G401.6 (cell line): Measurements from ENCODE around the gene TNFRSF14.

ENCODE experiments used
- FAIRE-seq: peaks from 2 replicates; lab custom pipeline; 2012; peaks lifted over from hg19 to GRCh38; lab: Jason Lieb, UNC

TNFRSF14 gene

DNA sequence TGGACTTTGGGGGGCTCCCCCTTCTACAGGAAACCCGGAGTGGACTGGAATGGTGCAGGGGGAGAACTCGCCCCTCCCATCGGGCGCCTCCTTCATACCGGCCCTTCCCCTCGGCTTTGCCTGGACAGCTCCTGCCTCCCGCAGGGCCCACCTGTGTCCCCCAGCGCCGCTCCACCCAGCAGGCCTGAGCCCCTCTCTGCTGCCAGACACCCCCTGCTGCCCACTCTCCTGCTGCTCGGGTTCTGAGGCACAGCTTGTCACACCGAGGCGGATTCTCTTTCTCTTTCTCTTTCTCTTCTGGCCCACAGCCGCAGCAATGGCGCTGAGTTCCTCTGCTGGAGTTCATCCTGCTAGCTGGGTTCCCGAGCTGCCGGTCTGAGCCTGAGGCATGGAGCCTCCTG is at the start of gene TNFRSF14:
TSS of gene TNFRSF14 (plus strand) at position 95 of the 401 bp plus-strand sequence. CDS start at position 389, 294 bp downstream.
- FAIRE-seq: no peak

DNA sequence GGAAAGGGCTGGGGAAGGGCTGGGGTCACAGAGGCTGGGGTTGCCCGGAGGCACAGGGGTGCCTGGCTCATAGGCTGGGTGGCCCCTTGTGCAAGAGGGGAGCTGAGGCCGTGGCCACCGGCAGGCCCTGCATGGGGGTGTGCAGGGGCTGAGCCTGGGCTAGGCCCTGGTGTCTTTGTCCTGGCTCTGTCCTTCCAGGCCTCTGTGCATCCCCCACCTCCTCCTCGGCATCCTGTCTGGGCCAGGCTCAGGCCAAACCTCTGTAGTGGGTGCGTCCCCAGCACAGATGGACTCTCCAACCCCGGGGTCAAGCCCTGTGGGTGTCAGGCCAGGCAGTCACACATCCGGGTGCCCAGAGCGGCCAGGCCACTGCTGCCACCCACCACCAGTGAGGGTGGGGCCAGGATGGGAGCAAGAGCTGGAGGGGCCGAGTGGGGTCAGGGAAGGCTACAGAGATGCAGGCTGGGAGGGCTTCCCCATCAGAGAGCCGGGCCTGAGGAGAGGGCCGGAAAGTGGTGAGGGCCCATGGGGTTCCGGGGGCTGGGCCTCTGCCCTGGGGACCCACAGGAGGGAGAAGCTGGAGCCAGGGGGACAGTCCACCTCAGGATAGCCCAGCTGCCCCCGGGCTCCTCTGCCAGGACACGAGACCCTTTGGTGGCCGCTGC is 49.1 kb upstream of the TNFRSF14 start:
- FAIRE-seq: no peak

DNA sequence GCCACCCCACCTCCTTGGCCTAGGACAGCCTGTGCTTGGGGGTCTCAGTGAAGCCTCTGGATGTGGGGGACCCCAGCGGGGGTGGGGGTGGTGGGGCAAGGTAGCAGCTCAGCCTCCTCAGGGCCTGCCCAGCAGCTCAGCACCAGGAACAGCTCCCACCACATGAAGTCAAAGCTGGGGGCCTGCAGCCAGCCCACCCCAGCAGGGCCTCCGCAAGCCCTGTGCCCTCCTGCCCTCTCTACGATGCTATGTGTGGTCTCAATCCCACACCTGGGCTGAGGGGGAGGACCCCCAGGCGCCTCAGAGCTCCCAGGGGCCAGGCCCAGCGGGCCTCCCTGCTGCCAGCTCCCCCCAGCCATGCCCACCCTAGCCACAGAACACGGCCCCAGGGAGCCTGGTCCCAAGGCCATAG is 48.4 kb upstream of the TNFRSF14 start:
- no peak for FAIRE-seq

DNA sequence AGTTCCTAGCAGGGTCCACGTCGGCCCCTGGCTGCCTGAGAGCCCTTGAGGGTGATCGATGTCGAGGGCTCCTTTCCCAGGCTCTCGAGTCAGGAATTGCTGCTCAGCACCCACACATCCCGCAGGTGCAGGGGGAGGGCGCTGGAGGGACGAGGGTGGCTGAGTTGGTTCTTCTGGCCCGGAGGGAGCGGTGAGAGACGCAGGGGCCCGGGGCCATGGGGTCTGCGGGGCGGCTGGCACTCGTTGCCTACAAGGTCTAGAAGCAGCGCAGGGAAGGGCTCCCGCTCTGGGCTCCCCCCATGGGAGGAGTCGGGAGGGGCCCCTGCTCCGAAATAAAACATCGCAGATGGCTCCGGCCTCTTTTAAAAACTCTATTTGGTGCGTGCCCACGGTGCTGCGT is 48.0 kb upstream of the TNFRSF14 start:
- no peak for FAIRE-seq

DNA sequence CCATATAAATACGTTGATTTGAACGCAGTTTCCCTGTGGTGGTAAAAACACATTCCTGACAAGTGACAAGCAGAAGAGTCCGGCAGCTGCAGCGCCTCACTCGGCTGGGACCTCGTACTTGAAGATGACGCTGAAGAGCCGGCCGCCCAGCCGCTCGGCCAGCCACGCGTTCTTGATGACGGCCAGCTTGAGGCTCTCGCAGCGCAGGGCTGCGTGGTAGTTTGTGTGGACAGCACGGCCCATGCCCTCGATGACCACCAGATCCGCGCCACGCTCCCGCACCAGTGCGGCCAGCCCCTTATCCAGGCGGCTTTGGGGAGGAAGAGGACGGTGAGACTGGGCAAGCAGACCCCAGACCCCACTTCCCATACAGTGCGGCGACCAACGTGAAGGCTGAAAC is 47.4 kb upstream of the TNFRSF14 start:
- no peak for FAIRE-seq

DNA sequence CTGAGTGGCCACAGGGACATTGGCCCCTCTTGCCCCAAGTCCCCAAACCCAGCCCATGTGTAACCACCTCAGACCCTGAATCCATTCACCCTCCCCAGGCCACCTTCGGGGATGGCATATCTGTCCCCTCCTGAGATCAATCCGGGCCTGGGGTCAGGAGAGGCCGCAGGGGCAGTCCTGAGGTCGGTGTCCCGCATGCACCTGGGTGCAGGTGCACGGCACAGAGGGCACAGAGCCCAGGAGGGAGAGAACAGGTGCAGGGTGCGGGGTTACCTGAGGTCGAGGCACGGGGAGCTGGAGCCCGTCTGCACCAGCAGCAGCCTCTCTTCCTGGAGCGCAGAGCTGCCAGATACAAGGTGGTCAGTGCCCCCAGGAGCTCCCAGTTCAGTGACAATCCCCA is 46.6 kb upstream of the TNFRSF14 start:
- FAIRE-seq: no peak

DNA sequence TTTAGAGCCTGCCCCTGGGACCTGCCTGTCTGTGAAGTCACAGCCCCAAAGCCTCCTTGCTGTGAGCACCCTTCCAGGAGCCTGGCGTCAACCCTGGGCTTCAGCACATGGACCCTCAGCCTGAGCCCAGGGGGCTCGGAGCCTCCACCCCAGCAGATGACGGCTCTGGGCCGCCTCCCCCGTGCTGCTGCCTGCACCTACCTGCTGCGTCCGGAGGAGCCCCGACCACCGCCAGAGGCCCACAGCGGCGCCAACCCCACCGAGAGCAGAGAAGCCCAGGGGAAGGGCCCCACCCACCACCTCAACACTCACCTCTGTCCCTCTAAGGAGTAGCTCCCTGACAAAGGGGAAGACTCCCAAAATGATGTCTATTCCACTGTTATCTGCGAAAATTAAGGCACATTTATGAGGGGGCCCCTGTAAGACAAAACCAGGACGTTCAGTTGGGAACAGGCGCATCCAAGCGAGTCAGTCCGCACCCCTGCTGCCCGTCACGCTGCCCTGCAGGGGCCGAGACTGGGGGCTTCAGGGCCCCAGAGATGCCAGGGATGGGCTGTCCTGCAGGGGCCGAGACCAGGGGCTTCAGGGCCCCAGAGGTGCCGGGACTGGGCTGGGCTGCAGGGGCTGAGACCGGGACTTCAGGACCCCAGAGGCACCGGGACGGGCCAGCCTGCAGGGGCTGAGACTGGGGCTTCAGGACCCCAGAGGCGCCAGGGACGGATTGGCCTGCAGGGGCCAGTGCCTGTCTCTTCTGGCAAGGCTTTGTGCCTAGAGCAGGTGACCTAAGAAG is 45.6 kb upstream of the TNFRSF14 start:
- FAIRE-seq: no peak

DNA sequence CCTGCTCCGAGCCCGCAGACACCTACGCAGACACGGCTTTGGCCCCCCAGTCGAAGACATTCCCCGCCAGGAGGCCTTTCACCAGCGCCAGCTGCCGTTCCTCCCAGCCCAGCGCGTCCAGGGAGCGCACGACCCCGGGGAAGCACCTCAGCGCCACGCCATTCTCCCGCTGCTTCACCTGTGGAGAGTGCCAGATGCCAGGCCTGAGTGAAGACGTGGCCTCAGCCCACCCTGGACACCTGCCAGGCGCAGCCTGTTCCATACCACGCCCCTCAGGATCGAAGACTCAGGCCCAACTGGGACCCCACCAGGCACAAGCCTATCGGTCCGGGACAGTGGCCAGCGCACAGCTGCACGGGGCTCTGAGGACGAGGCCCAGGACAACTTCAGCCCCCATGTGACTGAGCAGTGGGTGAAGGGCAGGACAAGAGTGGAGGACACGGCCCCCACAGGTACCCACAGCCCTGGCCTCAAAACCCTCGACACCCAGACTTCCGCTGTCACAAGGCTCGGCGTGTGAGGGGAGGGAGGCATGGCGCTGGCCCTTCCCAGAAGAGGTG is 43.2 kb upstream of the TNFRSF14 start:
- no peak for FAIRE-seq

DNA sequence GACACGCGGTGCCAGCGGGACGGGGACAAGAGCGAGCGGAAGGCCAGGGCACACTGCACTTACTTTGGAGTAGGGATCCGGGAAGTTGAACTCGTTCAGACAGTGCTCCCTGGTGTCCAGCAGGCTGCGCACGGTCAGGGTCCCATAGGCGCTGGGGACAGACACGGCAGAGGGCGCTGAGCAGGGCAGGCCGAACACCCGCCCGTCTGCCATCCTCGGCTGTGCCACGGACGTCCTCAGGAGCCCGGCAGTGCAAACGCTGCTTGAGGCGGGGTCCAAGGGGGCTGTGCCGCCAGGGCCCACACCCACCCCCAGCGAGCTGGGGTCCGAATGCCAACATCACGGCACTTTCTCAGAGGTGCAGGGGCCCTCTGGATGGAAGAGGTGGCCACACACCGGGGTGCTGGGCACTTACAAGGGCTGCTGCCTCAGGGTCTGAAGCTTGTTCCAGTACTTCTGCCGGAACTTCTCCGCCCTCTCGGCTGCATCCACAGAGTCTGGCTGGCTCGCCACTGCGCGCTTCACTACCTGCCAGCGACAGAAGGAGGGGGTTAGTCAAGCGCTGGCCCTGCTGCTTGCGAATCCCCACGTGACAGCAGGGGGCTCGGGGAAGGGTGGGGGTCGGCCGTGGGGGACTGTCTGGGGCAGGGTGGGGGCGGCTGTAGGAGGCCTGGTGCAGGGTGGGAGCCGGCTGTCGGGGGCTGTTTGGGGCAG is 42.1 kb upstream of the TNFRSF14 start:
- no peak for FAIRE-seq

DNA sequence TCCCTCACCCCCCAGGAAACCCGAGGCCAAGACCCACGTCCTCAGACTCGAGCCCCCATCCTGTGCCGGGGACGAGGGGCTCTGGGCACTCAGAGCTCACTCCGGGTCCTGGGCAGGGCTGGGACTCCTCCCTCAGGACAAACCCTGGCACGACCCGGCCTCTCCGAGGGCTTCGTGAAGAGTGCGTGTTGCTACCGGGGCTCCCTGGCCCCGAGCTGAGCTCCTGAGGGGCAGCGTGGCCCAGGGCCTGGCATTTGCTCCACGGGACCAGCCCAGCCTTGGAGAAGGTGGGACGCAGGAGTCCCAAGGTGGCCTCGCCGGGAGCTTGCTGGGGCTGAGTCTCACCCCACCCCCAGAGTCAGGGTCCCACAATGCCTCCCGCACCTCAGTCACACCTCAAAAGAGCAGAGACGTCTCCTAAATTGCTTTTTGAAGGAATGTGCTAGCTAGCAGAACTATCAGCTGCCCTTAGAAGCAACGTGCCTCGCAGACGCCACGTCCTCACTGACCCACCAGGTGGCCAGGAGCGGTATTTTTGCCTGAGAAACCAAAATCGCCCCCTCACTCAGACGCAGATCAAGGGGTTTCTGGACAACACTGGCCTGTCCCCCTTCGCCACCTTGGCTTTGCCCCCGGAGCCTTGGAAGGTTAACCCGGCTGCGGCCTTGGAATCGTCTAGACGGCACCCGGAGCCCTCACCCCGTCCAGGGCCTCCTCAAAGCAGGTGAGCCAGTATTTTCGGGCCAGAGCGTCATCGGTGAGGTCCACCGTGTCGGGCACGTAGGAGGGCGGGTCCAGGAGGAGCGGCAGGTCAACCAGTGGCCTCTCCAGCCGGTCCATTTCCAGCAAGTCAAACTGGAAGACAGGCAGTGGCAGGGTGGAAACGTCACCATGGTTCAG is 41.1 kb upstream of the TNFRSF14 start:
- no peak for FAIRE-seq

DNA sequence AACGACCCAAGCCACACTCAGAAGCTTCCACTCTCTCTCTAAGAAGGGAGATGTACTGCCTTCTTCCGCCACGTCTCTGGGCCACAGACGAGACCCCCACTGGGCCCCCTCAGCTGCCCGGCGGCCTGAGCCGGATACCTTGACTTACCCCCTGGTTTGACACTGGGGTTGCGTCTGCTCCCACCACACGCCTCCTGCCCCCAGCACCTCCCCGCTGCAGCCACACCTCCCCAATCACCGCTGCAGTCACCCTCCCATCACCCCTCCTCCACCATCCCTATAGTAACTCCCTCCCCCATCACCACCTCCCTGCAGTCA is 40.4 kb upstream of the TNFRSF14 start:
- FAIRE-seq: no peak

DNA sequence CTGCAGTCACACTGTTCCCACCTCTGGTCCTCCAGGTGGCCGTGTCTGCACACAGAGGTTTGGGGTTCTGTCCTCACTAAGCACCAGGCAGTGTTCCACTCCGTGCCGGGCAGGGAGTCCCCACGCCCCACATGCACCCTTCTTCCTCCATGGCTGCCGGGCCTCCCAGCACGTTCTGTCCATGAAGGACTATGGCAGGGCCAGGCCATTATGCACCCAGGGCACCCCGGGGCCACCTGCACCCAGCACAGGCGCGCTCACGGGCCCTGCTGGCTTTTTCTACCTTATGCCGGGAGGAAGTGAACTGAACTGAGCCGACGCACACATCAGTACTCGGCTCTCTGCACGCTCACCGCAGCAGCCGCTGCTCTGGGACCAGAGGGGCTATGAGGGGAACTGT is 40.0 kb upstream of the TNFRSF14 start:
- FAIRE-seq: no peak

DNA sequence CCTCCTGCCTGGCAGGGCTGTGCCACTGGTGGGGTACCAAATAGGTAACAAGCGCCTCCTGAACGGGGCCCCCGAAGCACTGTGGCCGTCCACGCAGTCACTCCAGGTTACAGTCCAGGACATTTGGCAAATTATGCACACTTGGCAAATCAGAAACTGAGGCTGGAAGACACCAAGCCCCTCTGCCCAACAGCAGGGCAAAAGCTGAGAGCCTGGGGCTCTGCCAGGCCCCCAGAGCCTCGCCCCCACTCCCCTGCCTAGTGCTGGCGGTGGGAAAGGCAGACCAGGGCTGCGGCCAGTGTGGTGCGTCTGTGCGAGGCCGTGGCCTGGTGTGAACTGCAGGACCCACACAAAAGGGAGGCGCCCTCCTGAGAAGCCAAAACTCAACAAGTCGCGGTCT is 39.2 kb upstream of the TNFRSF14 start:
- no peak for FAIRE-seq

DNA sequence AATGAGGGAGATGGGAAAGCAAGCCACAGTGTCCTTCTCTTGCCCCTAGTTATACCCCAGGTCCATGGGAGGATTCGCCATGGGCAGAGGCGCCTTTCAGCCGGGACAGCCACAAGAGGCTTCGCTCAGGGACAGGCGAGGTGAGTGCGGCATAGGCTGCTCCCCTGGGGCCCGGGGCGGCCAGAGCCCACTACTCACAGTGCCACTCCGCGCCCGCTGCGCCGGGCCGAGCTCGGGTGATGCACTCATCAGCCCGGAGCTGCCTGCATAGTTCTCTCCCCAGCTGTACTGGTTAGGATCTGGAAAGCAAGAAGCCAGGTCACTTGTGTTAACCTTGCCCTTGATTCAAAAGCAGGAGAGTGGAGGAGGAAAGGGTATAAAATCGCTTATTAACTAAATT is 38.2 kb upstream of the TNFRSF14 start:
- FAIRE-seq: no peak

DNA sequence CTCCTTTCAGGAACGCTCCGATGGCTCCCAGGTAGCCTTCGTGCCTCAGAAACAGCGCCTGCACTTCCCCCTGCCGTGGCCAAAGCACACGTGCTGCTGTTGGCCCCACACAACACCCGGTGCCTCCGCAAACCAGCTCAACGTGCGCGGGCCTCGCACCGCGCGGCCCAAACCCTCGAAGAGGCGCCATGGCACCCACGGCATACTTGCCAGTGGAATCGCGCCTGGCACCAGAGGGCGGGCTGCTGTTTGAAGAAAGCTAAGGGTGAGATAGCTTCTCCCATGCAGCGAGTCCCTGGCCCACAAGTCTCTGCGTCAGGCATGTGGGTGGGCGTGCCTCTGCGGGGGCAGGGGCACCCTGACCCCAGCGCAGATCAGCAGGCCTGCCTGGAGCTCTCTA is 37.6 kb upstream of the TNFRSF14 start:
- no peak for FAIRE-seq

DNA sequence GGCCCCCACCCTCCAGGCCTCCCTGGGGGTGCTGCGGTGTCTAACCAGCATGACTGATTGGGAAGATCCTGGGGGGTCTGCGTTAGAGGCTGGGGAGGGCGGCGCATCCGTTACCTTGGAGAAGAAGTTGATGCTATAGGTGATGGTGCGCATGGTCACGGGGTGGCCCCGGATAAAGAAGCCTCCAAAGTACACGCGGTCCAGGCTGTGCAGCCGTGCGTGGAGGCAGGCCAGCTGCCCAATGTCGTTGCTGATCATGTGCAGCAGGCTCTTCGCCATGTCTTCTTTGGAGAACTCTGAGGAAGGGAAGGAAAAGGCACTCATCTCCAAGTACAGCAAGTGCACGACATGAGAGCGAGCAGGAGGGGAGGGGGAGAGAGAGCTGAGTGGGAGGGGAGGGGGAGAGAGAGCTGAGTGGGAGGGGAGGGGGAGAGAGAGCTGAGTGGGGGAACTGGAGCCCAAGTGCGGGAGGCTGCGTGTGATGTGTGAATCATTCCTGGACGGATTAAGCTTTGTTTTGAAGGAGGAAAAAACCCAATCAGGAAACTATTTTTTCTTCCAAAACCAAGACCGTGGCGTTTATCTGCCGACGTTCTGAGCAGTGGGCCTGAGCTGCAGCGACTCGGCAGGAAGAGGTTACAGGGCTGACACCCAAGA is 37.0 kb upstream of the TNFRSF14 start:
- FAIRE-seq: no peak

DNA sequence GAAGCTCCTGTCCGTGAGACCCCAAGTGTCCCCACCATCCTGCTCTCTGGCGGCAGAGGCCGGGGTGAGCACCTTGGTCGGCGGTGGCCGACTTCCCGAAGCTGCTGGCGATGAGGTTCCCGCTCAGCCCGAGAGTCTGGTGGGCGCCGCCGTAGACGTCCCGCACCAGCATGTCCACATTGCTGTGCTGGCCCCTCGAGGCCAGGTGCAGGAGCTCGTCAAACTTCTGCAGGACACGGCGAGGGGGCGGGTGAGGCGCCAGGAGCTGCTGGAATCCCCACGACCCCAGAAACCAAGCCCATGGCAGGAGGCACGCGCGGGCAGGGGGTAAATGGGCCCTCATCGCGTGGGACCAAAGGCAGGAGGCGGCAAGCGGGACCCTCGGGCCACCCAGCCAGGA is 36.4 kb upstream of the TNFRSF14 start:
- FAIRE-seq: no peak

DNA sequence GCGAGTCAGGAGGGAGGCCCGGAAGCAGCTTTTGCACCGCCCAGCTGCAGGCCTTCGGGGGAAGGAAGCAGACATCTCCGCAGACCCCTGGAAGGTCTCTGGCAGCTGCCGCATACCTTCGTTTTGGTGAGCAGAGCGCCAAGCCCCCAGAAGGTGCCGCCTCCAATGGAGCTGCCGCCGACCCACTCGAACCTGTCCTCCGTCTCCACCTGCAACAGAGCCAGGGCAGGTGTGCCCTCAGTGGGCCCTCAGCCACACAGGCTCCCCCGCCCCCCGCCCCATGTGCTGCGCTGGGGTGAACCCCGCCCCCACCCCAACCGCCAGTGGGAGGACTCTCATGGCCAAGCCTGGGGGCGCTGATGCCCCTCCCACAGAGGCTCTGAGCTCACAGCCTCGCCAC is 36.0 kb upstream of the TNFRSF14 start:
- no peak for FAIRE-seq

DNA sequence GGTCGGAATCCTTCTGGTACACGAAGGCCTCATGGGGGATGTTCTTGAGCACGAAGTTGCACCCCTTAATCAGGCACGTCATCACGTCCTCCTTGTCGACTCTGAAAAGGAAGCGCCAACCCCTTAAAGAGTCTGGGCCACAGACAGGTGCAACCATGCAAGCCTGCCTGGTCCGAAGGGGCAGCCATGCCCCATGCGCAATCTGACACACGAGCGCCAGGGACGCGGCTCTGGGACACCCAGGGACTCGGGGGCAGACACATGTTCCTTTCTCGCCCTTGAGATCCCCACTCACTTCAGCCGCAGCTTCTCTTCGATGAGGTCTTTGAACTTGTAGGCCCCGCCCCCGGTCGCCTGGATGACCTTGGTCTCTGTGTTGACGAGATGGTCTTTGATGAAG is 35.4 kb upstream of the TNFRSF14 start:
- FAIRE-seq: no peak

DNA sequence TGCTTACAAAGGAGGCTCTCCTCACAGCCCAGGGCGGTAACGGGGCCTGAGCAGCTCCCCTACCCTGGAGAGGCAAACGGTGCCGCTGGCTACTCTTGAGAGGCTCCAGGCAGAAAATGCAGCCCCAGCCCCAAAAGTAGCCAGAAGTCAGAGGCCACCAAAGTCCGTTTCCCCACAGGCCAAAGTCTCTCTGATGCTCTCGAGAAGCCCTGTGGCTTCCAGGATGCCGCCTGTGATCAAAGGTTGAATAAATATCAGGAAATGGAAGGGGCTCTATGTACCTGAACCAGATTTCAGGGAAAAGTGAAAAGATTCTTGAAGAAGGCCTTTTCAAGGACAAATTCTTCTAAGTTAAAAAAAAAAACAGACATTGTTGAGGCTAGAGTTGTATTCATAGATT is 33.9 kb upstream of the TNFRSF14 start:
- no peak for FAIRE-seq

DNA sequence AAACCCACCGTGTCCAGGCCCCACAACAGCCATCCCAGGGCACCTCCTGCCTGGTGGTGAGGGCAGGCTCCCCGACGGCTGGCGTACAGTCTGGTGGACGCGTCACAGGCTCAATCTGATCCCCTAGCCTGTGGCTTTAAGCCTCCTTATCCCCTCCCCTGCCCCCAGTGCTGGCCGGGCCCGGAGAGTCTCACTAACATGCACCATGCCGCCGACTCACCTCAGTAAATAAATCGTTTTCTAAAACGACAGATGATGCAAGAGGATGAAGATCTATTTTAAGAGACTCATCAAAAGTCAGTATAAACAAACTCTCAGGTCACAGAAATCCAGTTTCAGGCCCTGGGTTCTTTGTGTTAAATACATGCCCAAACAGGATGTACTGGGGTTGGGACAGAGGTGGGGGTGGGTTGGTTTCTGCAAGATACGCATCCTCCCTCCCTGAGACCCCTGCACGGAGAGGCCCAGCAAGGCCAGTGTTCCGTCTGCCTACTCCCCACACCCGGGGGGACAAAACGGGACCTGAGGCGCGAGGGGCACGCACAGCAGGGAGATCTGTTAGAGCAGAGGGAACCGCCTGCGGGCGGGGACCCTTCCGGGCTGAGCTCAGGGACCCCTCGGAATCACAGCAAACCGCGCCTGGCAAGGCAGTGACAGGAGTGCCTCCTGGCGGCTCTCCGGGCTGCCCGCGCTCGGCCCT is 32.8 kb upstream of the TNFRSF14 start:
- FAIRE-seq: no peak
